NT2/D1 (cell line): ENCODE results near the gene PRKAG2.

ENCODE experiments used
- DNase-seq: peaks from one replicate; pipeline ENCODE4 v3.0.0-alpha.2; 2011; ENCODE audit warnings: low read depth, low spot score
- H3K27me3 ChIP-seq: 2 replicates; pipeline ENCODE4 v1.6.0; 2011; ENCODE audit warnings: mild to moderate bottlenecking; ENCODE audit not compliant: insufficient read length, insufficient read depth
- H3K36me3 ChIP-seq: 2 replicates; pipeline ENCODE4 v1.6.1; 2011; ENCODE audit warnings: mild to moderate bottlenecking, low read length, mixed read lengths; ENCODE audit not compliant: insufficient read depth, insufficient read length
- H3K4me1 ChIP-seq: 2 replicates; pipeline ENCODE4 v1.5.1; 2011; ENCODE audit not compliant: insufficient read depth, insufficient read length
- H3K4me3 ChIP-seq: 2 replicates; pipeline ENCODE4 v1.5.1; 2011; ENCODE audit warnings: low read depth; ENCODE audit not compliant: insufficient read length
- H3K9ac ChIP-seq: 2 replicates; pipeline ENCODE4 v1.6.0; 2011; ENCODE audit warnings: low read depth; ENCODE audit not compliant: insufficient read length
- H3K9me3 ChIP-seq: 2 replicates; pipeline ENCODE4 v1.5.1; 2011; ENCODE audit warnings: mild to moderate bottlenecking, low read length; ENCODE audit not compliant: insufficient read depth
- SUZ12 ChIP-seq: IDR thresholded peaks from 2 replicates; pipeline ENCODE4 v1.6.1; 2011; ENCODE audit not compliant: insufficient read length, insufficient read depth; ENCODE audit errors: extremely low read depth
- YY1 ChIP-seq: IDR thresholded peaks from 2 replicates; pipeline ENCODE4 v1.6.1; 2011; ENCODE audit not compliant: insufficient read length, insufficient read depth
- ZNF274 ChIP-seq: IDR thresholded peaks from 2 replicates; pipeline ENCODE4 v1.6.1; 2011; ENCODE audit warnings: mild to moderate bottlenecking, low read depth, low read length

PRKAG2 gene

GRCh38 chr7:151507806-151508205 is 369.1 kb downstream of the PRKAG2 start:
- TF ChIP-seq YY1 (no peak), ZNF274 (no peak), SUZ12 (no peak)
- Histone ChIP-seq H3K9me3 (peaks cover 5% of the 10 kb centered on the region; the same call in 1 of the 2 replicates), H3K36me3 (no peaks in the 10 kb centered on the region), H3K4me1 (peaks cover 4% of the 10 kb centered on the region), H3K9ac (no peak overlapping the region), H3K27me3 (no peaks in the 10 kb centered on the region), H3K4me3 (no peak overlapping the region)
- DNase-seq = no peak

GRCh38 chr7:151506901-151507382 is 370.0 kb downstream of the PRKAG2 start:
- TF ChIP-seq SUZ12 (no peak), YY1 (no peak), ZNF274 (no peak)
- H3K9me3 ChIP-seq = peaks cover 5% of the 10 kb centered on the region; the same call in 1 of the 2 replicates
- DNase-seq = no peak
- peaks cover 4% of the 10 kb centered on the region for H3K4me1 ChIP-seq
- H3K4me3 ChIP-seq = no peak overlapping the region
- no peaks in the 10 kb centered on the region for H3K36me3 ChIP-seq
- no peaks in the 10 kb centered on the region for H3K27me3 ChIP-seq
- H3K9ac ChIP-seq = no peak overlapping the region
